Chondrocyte (in vitro differentiated cells): ENCODE measurements around the gene FBXO10. TPM values are rescaled to one million over a fixed set of nuclear protein-coding genes. Genes with fewer than 3 reads are reported as not detected.

ENCODE experiments used
- DNase-seq: peaks from one replicate; pipeline ENCODE4 v3.0.0; 2021; ENCODE audit warnings: mixed read lengths, low spot score
- H3K27ac Mint-ChIP-seq: one replicate; pipeline ENCODE4 v1.8.0; 2021; ENCODE audit warnings: mild to moderate bottlenecking, moderate library complexity, mixed read lengths; ENCODE audit not compliant: unreplicated experiment
- H3K27me3 Mint-ChIP-seq: 2 replicates; pipeline ENCODE4 v1.8.0; 2021; ENCODE audit warnings: low read depth, mixed read lengths
- H3K36me3 Mint-ChIP-seq: 2 replicates; pipeline ENCODE4 v1.8.0; 2021; ENCODE audit warnings: low read depth, mixed read lengths
- H3K4me1 Mint-ChIP-seq: 2 replicates; pipeline ENCODE4 v1.8.0; 2021; ENCODE audit warnings: low read depth, mild to moderate bottlenecking, mixed read lengths
- H3K4me3 Mint-ChIP-seq: one replicate; pipeline ENCODE4 v1.8.0; 2021; ENCODE audit warnings: mild to moderate bottlenecking, moderate library complexity, mixed read lengths; ENCODE audit not compliant: unreplicated experiment
- H3K9me3 Mint-ChIP-seq: 2 replicates; pipeline ENCODE4 v1.8.0; 2021; ENCODE audit warnings: low read depth, mixed read lengths
- total RNA-seq: library from RNA; stranded (reverse); gene quantifications from 3 replicates; pipeline ENCODE4 v1.2.1, GENCODE V29; 2021
- TF ChIP-seq, protein P1 (sequence below): fragments of 200-600 bp; sonication (generic); IDR thresholded peaks from 2 replicates; pipeline ENCODE4 v1.5.0; 2021; ENCODE audit warnings: antibody characterized with exemption, mild to moderate bottlenecking, moderate library complexity

FBXO10 gene
- total RNA-seq, 1 donor from 2014 or later: 15.2 TPM

- Mint-ChIP-seq H3K4me1 (no peaks in the 10 kb centered on the region), H3K4me3 (no peak overlapping the region), H3K36me3 (no peaks in the 10 kb centered on the region), H3K9me3 (no peaks in the 10 kb centered on the region), H3K27ac (no peak overlapping the region), H3K27me3 (peaks cover 12% of the 10 kb centered on the region)
- no peak for DNase-seq
- TF ChIP-seq, protein P1, sequence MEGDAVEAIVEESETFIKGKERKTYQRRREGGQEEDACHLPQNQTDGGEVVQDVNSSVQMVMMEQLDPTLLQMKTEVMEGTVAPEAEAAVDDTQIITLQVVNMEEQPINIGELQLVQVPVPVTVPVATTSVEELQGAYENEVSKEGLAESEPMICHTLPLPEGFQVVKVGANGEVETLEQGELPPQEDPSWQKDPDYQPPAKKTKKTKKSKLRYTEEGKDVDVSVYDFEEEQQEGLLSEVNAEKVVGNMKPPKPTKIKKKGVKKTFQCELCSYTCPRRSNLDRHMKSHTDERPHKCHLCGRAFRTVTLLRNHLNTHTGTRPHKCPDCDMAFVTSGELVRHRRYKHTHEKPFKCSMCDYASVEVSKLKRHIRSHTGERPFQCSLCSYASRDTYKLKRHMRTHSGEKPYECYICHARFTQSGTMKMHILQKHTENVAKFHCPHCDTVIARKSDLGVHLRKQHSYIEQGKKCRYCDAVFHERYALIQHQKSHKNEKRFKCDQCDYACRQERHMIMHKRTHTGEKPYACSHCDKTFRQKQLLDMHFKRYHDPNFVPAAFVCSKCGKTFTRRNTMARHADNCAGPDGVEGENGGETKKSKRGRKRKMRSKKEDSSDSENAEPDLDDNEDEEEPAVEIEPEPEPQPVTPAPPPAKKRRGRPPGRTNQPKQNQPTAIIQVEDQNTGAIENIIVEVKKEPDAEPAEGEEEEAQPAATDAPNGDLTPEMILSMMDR: no peak
These were observed 42.6 kb upstream of the FBXO10 start for GRCh38 chr9:37618817-37619216.

- Mint-ChIP-seq H3K4me1 (no peaks in the 10 kb centered on the region), H3K27ac (no peak overlapping the region), H3K27me3 (peaks cover 10% of the 10 kb centered on the region), H3K36me3 (no peaks in the 10 kb centered on the region), H3K4me3 (no peak overlapping the region), H3K9me3 (no peaks in the 10 kb centered on the region)
- DNase-seq: no peak
- TF ChIP-seq, protein P1: no peak
These were observed 41.7 kb upstream of the FBXO10 start for GRCh38 chr9:37617832-37618231.

- H3K27ac Mint-ChIP-seq: no peak overlapping the region
- H3K36me3 Mint-ChIP-seq: no peaks in the 10 kb centered on the region
- DNase-seq: no peak
- H3K9me3 Mint-ChIP-seq: no peaks in the 10 kb centered on the region
- TF ChIP-seq, protein P1: no peak
- H3K4me1 Mint-ChIP-seq: no peaks in the 10 kb centered on the region
- peaks cover 14% of the 10 kb centered on the region for H3K27me3 Mint-ChIP-seq
- no peak overlapping the region for H3K4me3 Mint-ChIP-seq
These were observed 41.0 kb upstream of the FBXO10 start for GRCh38 chr9:37617161-37617560.

DNA sequence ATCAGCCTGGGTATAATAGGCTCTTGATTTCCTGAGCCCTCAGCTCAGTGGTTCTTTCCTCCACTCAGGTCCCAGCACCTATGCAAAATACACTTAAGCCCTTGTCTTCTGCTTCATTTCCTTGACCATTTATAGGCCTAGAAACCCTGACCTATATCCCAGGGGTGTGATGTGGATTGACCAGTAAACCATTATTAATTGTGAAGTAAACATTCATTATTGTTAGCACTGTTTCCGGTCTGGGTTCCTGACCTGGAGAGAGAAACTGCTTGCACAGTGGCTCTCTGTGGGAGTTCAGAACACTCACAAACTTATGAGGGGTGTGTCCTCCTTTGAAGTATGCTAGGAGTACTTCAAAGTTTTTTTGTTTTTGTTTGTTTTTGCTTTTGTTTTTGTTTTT is 35.8 kb upstream of the FBXO10 start:
- Mint-ChIP-seq H3K4me3 (no peak overlapping the region), H3K36me3 (peaks cover 1% of the 10 kb centered on the region), H3K4me1 (no peaks in the 10 kb centered on the region), H3K27me3 (peaks cover 37% of the 10 kb centered on the region), H3K9me3 (no peaks in the 10 kb centered on the region), H3K27ac (no peak overlapping the region)
- no peak for DNase-seq
- TF ChIP-seq, protein P1: no peak

DNA sequence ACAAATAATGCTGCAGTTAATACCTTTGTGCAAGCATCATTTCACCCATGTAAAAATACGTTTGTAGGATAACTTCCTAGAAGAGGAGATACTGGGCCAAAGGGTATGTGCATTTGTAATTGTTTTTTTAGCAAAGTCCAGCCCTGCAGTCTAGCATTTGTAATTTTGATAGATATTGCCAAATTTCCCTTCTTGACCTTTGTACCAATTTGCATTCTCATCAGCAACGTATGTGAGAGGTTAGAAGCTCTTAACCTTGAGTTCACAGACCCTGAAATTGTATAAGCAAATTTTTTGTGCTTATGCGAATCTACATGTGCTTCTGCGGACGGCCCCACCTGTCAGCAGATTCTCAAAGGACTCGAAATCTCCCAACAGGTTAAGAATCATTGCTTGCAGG is 34.8 kb upstream of the FBXO10 start:
- DNase-seq: no peak
- Mint-ChIP-seq H3K4me1 (no peaks in the 10 kb centered on the region), H3K27me3 (peaks cover 42% of the 10 kb centered on the region), H3K36me3 (peaks cover 1% of the 10 kb centered on the region), H3K4me3 (no peak overlapping the region), H3K27ac (no peak overlapping the region), H3K9me3 (no peaks in the 10 kb centered on the region)
- TF ChIP-seq, protein P1: no peak
